Renal cortex interstitium (tissue), 15 donors: ENCODE measurements around the gene SCAI. TPM values are rescaled to one million over a fixed set of nuclear protein-coding genes. Genes with fewer than 3 reads are reported as not detected.
"Not testable (repeated sequence)": the region's sequence is repeated elsewhere in the genome, so short reads cannot be mapped to it uniquely, and the experiment has no call there.

Source experiments
- DNase-seq, 11 donors: peaks; one replicate each; pipeline ENCODE4 v3.0.0-alpha.2; 2013; ENCODE audit warnings: low read depth in 9 of 11, low spot score in 4 of 11; ENCODE audit errors: extremely low read depth in 1 of 11
- long read RNA-seq, 16 experiments: transcript quantifications; one replicate each; lab custom pipeline, GENCODE V29; 2026
- polyA plus RNA-seq, 3 donors: library from polyadenylated mRNA; unstranded; fragments of 120-200 nt; gene quantifications; one replicate each; pipeline ENCODE4 v1.2.1, GENCODE V29; 2013; ENCODE audit not compliant: insufficient read length in 3 of 3

SCAI gene
- 10 to 100 TPM; 11.0 to 13.2 (median 11.7) TPM for polyA plus RNA-seq
- long read RNA-seq, donor 1, result 0 reads
- long read RNA-seq, donor 2, result 0 reads
- long read RNA-seq, donor 3, result 0 reads
- long read RNA-seq, donor 4, result 0 reads
- long read RNA-seq, donor 5, result 0 reads
- long read RNA-seq, donor 6, full-length matches to known transcripts, result 1 of 6 reads
- long read RNA-seq, donor 6, partial matches to known transcripts, result 5 of 6 reads
- long read RNA-seq, donor 6, other reads (novel, unspliced or antisense), result 0 of 6 reads
- long read RNA-seq, donor 7, result 0 reads
- long read RNA-seq, donor 8, result 0 reads
- long read RNA-seq, donor 9, result 0 reads
- long read RNA-seq, donor 10, result 0 reads
- long read RNA-seq, donor 11, result 0 reads
- long read RNA-seq, donor 12, result 0 reads
- long read RNA-seq, donor 13, result 0 reads
- long read RNA-seq, donor 14, result 0 reads
- long read RNA-seq, donor 15, full-length matches to known transcripts, result 1 of 1 reads
- long read RNA-seq, donor 15, partial matches to known transcripts, result 0 of 1 reads
- long read RNA-seq, donor 15, other reads (novel, unspliced or antisense), result 0 of 1 reads
- long read RNA-seq, donor 16, full-length matches to known transcripts, result 1 of 1 reads
- long read RNA-seq, donor 16, partial matches to known transcripts, result 0 of 1 reads
- long read RNA-seq, donor 16, other reads (novel, unspliced or antisense), result 0 of 1 reads

GRCh38 chr9:125143377-125144090, at the start of gene SCAI:
SCAI (minus strand) TSS chr9:125143528; CDS start chr9:125143437, 91 bp downstream.
- DNase-seq, result peak; percentile 92 to 98 (median 98)

- peak in 2 of 11 donors; percentile 8 to 19 for DNase-seq
Measured at GRCh38 chr9:125190361-125190801, 47.1 kb upstream of the SCAI start.

GRCh38 chr9:125189361-125190289, 46.3 kb upstream of the SCAI start, which contains the start of gene PPP6C:
PPP6C (minus strand) TSS chr9:125189803; CDS start chr9:125189718, 85 bp downstream.
- peak; percentile 84 to 96 (median 94) for DNase-seq

GRCh38 chr9:125189011-125189360, 45.7 kb upstream of the SCAI start:
- peak in 1 of 11 donors; percentile 11 for DNase-seq

- no peak for DNase-seq
Measured at GRCh38 chr9:125183561-125183960, 40.2 kb upstream of the SCAI start.

GRCh38 chr9:125183054-125183453, 39.7 kb upstream of the SCAI start:
- no peak for DNase-seq

GRCh38 chr9:125181756-125182155, 38.4 kb upstream of the SCAI start:
- DNase-seq, result not testable (repeated sequence)

- DNase-seq, result no peak
Measured at GRCh38 chr9:125180876-125181275, 37.5 kb upstream of the SCAI start.

- DNase-seq, result not testable (repeated sequence)
Measured at GRCh38 chr9:125179776-125180175, 36.4 kb upstream of the SCAI start.

- no peak for DNase-seq
Measured at GRCh38 chr9:125177888-125178287, 34.6 kb upstream of the SCAI start.

GRCh38 chr9:125176636-125177035, 33.3 kb upstream of the SCAI start:
- peak in 1 of 11 donors; percentile 5 for DNase-seq

GRCh38 chr9:125172031-125172755, 28.9 kb upstream of the SCAI start:
- DNase-seq, result no peak

GRCh38 chr9:125169895-125170294, 26.6 kb upstream of the SCAI start:
- no peak for DNase-seq

- DNase-seq, result no peak
Measured at GRCh38 chr9:125166762-125167161, 23.4 kb upstream of the SCAI start.

GRCh38 chr9:125162891-125163290, 19.6 kb upstream of the SCAI start:
- DNase-seq, result not testable (repeated sequence)

GRCh38 chr9:125161284-125161918, 18.1 kb upstream of the SCAI start:
- no peak for DNase-seq

- DNase-seq, result no peak
Measured at GRCh38 chr9:125160750-125161149, 17.4 kb upstream of the SCAI start.
